ENCODE results near the gene MMP11. TPM values are rescaled to one million over a fixed set of nuclear protein-coding genes. Genes with fewer than 3 reads are reported as not detected.
A peak's percentile ranks its signal among the peaks of the same experiment; 100 is the strongest.

The MMP11 gene
- polyA plus RNA-seq, 3 donors, result not detected

GRCh38 chr22:23772315-23772648 is 367 bp upstream of the MMP11 start:
- WGBS (ENCODE audit: insufficient coverage), result 25% methylated on average over 4 of the region's 6 CpGs
- Histone ChIP-seq H3K9ac (ENCODE audit: insufficient read depth, low read length, poor library complexity, severe bottlenecking) (no peak overlapping the region), H3K4me2 (replicated peaks; ENCODE audit: extremely low read depth, low read length, poor library complexity, severe bottlenecking) (peak overlapping the region; percentile 79), H4K20me1 (ENCODE audit: insufficient read depth, low read length) (no peaks in the 10 kb centered on the region), H2AFZ (ENCODE audit: insufficient read depth, low read depth, low read length, poor library complexity, severe bottlenecking) (no peak overlapping the region), H3K27ac (ENCODE audit: low read depth in 1 of 2, low read length in 2 of 2) (no peak overlapping the region), H3K9me3 (replicated peaks in 1 of 2; ENCODE audit: control insufficient read depth in 1 of 2, insufficient read depth in 1 of 2, low read length in 2 of 2) (no peaks in the 10 kb centered on the region), H3K36me3 (replicated peaks in 1 of 2; ENCODE audit: control insufficient read depth in 1 of 2, insufficient read depth in 2 of 2, low read length in 2 of 2) (no peaks in the 10 kb centered on the region), H3K27me3 (ENCODE audit: control insufficient read depth in 2 of 2, insufficient read depth in 2 of 2, low read length in 2 of 2) (peaks cover 7 to 23% of the 10 kb centered on the region in 2 donors), H3K79me2 (ENCODE audit: insufficient read depth, low read length) (peaks cover 7% of the 10 kb centered on the region), H3K4me1 (ENCODE audit: control insufficient read depth in 1 of 2, insufficient read depth in 2 of 2, low read length in 2 of 2) (peaks cover 17 to 30% of the 10 kb centered on the region in 2 donors), H3K4me3 (replicated peaks in 1 of 3; ENCODE audit: low read depth in 2 of 3, low read length in 3 of 3) (peak overlapping the region in 1 of 3 experiments; percentile 56)
- Mint-ChIP-seq H3K36me3 (peaks cover 0 to 5% of the 10 kb centered on the region in 2 donors), H3K4me1 (peaks cover 10% of the 10 kb centered on the region), H3K9me3 (peaks cover 0 to 6% (median 3%) of the 10 kb centered on the region in 7 donors), H3K27ac (no peak overlapping the region), H3K4me3 (peak overlapping the region; percentile 62 to 86), H3K27me3 (ENCODE audit: low read depth in 3 of 3) (peaks cover 30 to 33% (median 31%) of the 10 kb centered on the region in 3 donors)
- no peak for DNase-seq
- intact Hi-C loops (cut with micrococcal nuclease), result no loop called here
- no peak for TF ChIP-seq CTCF (IDR thresholded peaks at IDR 0.05)

DNA sequence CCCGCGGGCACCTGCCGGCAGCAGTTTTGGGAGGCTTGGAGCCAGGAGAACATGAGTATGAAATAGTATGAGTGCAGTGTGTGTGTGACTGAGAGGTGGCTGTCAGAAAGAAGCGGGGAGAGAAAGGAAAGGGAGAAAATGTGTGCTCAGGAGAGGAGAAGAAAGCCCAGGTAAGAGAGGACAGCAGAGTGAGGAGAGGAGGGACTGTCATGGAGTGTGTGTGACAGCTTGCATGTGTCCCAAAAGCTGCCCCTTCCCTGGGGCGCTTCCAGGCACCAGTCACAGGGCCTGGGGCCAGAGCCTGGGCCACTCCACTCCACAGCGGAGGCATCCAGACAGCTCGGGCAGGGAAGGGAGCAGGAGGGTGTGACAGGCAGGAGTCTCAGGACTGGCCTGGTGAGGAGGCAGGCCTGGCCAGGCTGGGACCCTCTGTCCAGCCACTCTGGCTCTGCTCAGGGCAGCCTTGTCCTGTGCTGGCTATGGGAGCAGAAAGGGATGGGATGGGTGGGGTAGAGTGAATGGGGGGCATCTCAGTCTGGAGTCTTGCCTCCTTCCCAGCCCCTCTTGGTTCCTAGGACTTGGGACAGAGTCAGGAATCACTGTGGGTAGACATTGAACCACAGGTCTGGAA is 949 bp downstream of the MMP11 start:
- no peak overlapping the region for H3K9ac ChIP-seq (ENCODE audit: insufficient read depth, low read length, poor library complexity, severe bottlenecking)
- 90% methylated on average over 4 of the region's 7 CpGs for WGBS (ENCODE audit: insufficient coverage)
- H4K20me1 ChIP-seq (ENCODE audit: insufficient read depth, low read length), result no peaks in the 10 kb centered on the region

More for the DNA sequence above, 949 bp downstream of the MMP11 start:
- H3K27ac ChIP-seq (ENCODE audit: low read depth in 1 of 2, low read length in 2 of 2), result no peak overlapping the region
- intact Hi-C loops (cut with micrococcal nuclease), result no loop called here
- H2AFZ ChIP-seq (ENCODE audit: insufficient read depth, low read depth, low read length, poor library complexity, severe bottlenecking), result no peak overlapping the region
- no peaks in the 10 kb centered on the region for H3K9me3 ChIP-seq (replicated peaks in 1 of 2; ENCODE audit: control insufficient read depth in 1 of 2, insufficient read depth in 1 of 2, low read length in 2 of 2)
- H3K4me3 ChIP-seq (replicated peaks in 1 of 3; ENCODE audit: low read depth in 2 of 3, low read length in 3 of 3), result no peak overlapping the region
- H3K79me2 ChIP-seq (ENCODE audit: insufficient read depth, low read length), result no peaks in the 10 kb centered on the region
- no peak for DNase-seq
- TF ChIP-seq CTCF (IDR thresholded peaks at IDR 0.05), result no peak
- Mint-ChIP-seq H3K36me3 (peaks cover 0 to 5% of the 10 kb centered on the region in 2 donors), H3K9me3 (peaks cover 0 to 6% (median 3%) of the 10 kb centered on the region in 7 donors), H3K4me1 (peaks cover 8% of the 10 kb centered on the region), H3K4me3 (peak overlapping the region; percentile 20 to 88), H3K27me3 (ENCODE audit: low read depth in 3 of 3) (peaks cover 30 to 33% (median 31%) of the 10 kb centered on the region in 3 donors), H3K27ac (no peak overlapping the region)
- no peaks in the 10 kb centered on the region for H3K36me3 ChIP-seq (replicated peaks in 1 of 2; ENCODE audit: control insufficient read depth in 1 of 2, insufficient read depth in 2 of 2, low read length in 2 of 2)
- H3K4me2 ChIP-seq (replicated peaks; ENCODE audit: extremely low read depth, low read length, poor library complexity, severe bottlenecking), result no peak overlapping the region
- peaks cover 7 to 23% of the 10 kb centered on the region in 2 donors for H3K27me3 ChIP-seq (ENCODE audit: control insufficient read depth in 2 of 2, insufficient read depth in 2 of 2, low read length in 2 of 2)
- peaks cover 11 to 18% of the 10 kb centered on the region in 2 donors for H3K4me1 ChIP-seq (ENCODE audit: control insufficient read depth in 1 of 2, insufficient read depth in 2 of 2, low read length in 2 of 2)

All from CD14-positive monocyte (primary cell).